Choroid plexus epithelial cell (primary cell): Measurements from ENCODE around the gene DTNBP1.

ENCODE experiments used
- DNase-seq: peaks from one replicate; pipeline ENCODE4 v3.0.0-alpha.2; 2010; ENCODE audit warnings: low read depth
- H3K4me3 ChIP-seq: 2 replicates; pipeline ENCODE4 v1.5.1; 2011; ENCODE audit warnings: low read depth, mild to moderate bottlenecking, control low read depth, low read length, moderate library complexity
- CTCF ChIP-seq: conservative IDR thresholded peaks from 2 replicates; pipeline ENCODE4 v1.5.1; 2011; ENCODE audit warnings: low read depth, mild to moderate bottlenecking, control low read depth, inconsistent platforms, low read length, moderate library complexity

Gene DTNBP1

DNA sequence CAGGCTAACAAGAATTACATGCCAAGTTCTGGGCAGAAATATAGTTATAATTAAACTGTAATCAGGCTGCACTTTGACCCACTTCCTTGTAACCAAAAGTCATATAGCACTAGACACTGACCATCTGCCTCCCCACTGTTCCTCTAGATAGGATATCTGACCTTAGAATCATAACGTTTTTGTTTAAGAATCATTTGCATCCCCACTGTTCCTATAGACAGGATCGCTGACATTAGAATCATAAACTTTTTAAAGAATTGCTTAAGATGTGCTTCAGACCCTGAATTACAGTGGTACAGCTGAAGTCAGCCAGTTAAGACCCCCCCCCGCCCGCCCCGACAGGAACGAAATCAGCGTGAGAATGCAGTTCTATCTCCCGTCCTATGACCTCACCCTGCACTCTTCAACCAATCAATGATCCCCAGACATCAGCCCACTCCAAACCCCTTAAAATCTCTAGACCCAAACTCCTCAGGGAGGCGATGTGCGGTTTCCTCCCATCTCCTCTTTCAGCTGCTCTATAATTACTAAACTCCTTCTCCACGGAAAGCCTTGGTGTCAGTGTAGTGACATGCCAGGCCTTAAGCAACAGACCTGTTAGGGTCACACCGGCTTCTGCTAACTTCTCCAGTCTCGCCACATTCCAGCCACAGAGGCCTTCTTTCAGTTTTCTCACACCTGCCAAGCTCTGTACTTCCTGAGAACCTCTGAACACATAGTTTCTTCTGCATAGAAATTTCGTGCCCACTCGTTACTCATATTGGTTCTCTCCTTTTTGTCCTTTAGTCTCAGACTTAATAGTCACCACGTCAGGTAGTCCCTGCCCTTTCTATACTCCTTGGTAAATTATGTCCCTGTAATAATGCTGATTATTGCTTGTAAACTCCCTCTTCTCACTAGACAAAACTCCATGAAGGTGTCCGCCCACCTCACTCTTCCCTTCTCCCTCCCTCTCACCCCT is 93.5 kb downstream of the DTNBP1 start:
- no peak for TF ChIP-seq CTCF
- H3K4me3 ChIP-seq, result no peak overlapping the region
- peak; percentile 17 for DNase-seq

DNA sequence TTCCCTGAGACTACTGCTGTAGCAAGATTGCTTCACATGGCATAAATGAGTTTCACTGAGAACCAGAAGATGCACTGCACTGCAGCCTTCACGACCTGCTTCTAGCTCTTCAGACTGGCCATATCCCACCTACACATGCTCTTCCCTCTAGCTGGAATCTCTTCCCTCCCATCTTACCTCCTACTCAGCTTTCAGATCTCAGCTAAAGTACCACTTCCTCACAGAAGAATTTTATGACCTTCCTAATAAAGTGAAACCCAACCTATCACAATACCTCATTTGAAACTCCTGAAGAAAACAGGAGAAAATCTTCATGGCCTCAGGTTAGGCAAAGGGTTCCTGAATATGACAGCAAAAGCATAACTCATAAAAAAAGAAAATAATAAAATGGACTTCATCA is 99.9 kb downstream of the DTNBP1 start:
- no peak for DNase-seq
- TF ChIP-seq CTCF, result no peak
- no peak overlapping the region for H3K4me3 ChIP-seq

- no peak for DNase-seq
- H3K4me3 ChIP-seq, result no peak overlapping the region
- TF ChIP-seq CTCF, result no peak
Measured at GRCh38 chr6:15561447-15562199, 101.2 kb downstream of the DTNBP1 start.

DNA sequence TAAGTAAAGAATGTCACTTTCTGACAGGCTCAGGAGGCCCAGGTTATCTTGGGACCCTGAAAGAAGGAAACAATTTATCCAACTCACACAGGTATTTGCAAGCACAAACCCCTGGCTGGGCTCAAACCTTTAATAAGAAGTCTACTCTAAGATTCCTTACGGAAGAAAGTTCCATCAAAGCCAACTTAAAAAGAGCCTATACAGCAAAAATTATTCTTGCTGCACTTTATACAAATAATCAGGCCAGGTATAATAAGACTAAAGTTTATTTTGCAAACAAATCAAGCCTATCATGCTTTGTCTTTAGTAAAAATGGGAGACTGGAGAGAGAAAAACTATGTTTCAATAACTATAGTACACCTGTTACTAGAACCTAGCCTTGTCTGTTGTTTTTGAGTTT is 102.1 kb downstream of the DTNBP1 start:
- H3K4me3 ChIP-seq, result no peak overlapping the region
- no peak for DNase-seq
- TF ChIP-seq CTCF, result no peak

- H3K4me3 ChIP-seq, result no peak overlapping the region
- no peak for TF ChIP-seq CTCF
- DNase-seq, result no peak
Measured at GRCh38 chr6:15557174-15557573, 105.7 kb downstream of the DTNBP1 start.

DNA sequence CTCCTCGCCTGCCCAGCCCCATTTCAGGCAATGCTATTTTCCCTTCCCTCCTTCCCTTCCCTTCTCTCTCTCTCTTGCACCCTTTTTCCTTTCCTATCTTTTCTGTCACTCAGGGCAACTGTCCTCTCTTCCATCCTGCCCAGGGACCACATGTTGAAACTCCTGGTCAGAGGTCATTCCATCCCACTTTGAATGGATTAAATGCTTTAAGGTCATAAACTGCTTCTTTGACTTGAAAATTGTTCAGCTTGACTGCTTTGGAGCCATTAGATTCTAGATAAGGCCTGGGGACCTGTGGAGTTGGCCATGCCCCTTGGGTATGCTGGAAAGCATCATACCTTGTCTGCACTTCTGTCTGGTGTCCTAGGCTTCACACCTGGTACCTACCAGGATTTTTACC is 106.1 kb downstream of the DTNBP1 start:
- DNase-seq, result no peak
- H3K4me3 ChIP-seq, result no peak overlapping the region
- no peak for TF ChIP-seq CTCF
